Measurements from ENCODE around the gene PRKAR1B. TPM values are rescaled to one million over a fixed set of nuclear protein-coding genes. Genes with fewer than 3 reads are reported as not detected.
A peak's percentile ranks its signal among the peaks of the same experiment; 100 is the strongest.

PRKAR1B gene
- total RNA-seq, 1 donor from 2014 or later: 19.3 TPM

DNA sequence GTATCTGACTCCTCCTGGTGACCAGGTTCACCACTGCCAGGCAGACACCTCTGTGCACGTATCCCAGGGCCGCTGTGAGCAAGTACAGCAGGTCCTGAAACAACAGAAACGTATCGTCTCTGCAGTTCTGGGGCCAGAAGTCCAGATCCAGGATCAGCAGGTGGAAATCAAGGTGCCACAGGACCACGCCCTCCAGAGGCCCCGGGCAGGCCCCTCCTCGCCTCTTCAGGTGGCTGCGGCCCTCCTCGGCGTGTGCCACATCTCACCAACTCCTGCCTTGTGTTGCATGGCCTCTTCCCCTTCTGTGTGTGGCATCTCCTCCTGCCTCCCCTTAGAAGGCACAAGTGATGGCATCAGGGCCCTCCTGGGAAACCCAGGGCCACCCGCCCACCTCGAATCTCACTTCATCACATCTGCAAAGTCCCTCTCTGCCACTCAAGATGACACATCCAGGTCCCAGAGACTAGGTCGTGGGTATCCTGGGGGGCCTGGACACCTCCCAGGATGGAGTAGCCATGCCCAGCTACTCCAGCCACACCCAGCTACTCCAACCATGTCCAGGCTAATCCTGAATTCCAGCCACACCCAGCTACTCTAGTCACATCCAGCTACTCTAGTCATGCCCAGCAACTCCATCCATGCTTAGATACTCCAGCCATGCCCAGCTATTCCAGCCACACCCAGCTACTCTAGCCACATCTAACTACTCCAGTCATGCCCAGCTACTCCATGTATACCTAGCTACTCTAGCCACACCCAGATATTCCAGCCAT, 53.2 kb downstream of the PRKAR1B start:
- Histone ChIP-seq H3K36me3 (ENCODE audit: control insufficient read depth in 3 of 3, insufficient read depth in 3 of 3, low read length in 3 of 3) (peaks cover 0 to 2% (median 0%) of the 10 kb centered on the region in 3 donors), H3K9ac (ENCODE audit: low read depth in 1 of 3, low read length in 3 of 3) (no peak overlapping the region), H3K4me3 (ENCODE audit: low read length in 3 of 3) (no peak overlapping the region), H3K4me1 (ENCODE audit: control insufficient read depth in 3 of 3, insufficient read depth in 3 of 3, low read length in 3 of 3) (peaks cover 0 to under 1% (median under 1%) of the 10 kb centered on the region in 3 donors), H3K27ac (ENCODE audit: low read depth, low read length) (no peak overlapping the region), H3K27me3 (ENCODE audit: control insufficient read depth in 3 of 3, insufficient read depth in 3 of 3, low read length in 3 of 3) (no peaks in the 10 kb centered on the region), H3K9me3 (ENCODE audit: control insufficient read depth in 3 of 3, low read length in 3 of 3) (no peaks in the 10 kb centered on the region)

DNA sequence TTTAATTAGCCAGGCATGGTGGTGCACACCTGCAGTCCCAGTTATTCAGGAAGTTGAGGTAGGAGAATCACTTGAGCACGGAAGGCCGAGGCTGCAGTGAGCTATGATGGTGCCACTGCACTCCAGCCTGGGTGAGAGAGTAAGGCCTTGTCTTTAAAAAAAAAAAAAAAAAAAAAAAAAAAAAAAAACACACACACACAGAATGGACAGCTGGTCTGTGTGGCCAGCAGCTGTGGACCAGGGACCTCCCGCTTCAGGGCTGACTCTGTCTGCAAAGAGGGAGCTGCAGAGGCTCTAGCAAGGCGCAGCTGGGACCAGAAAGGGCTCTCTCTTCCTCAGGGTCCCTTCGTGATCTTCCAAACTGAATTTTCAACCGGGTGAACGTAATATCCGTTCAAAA, 54.2 kb downstream of the PRKAR1B start:
- Histone ChIP-seq H3K27ac (ENCODE audit: low read depth, low read length) (no peak overlapping the region), H3K27me3 (ENCODE audit: control insufficient read depth in 3 of 3, insufficient read depth in 3 of 3, low read length in 3 of 3) (no peaks in the 10 kb centered on the region), H3K9me3 (ENCODE audit: control insufficient read depth in 3 of 3, low read length in 3 of 3) (no peaks in the 10 kb centered on the region), H3K4me1 (ENCODE audit: control insufficient read depth in 3 of 3, insufficient read depth in 3 of 3, low read length in 3 of 3) (peaks cover 8 to 10% (median 10%) of the 10 kb centered on the region in 3 donors), H3K4me3 (ENCODE audit: low read length in 3 of 3) (no peak overlapping the region), H3K36me3 (ENCODE audit: control insufficient read depth in 3 of 3, insufficient read depth in 3 of 3, low read length in 3 of 3) (peaks cover 0 to 2% (median 0%) of the 10 kb centered on the region in 3 donors), H3K9ac (ENCODE audit: low read depth in 1 of 3, low read length in 3 of 3) (no peak overlapping the region)

DNA sequence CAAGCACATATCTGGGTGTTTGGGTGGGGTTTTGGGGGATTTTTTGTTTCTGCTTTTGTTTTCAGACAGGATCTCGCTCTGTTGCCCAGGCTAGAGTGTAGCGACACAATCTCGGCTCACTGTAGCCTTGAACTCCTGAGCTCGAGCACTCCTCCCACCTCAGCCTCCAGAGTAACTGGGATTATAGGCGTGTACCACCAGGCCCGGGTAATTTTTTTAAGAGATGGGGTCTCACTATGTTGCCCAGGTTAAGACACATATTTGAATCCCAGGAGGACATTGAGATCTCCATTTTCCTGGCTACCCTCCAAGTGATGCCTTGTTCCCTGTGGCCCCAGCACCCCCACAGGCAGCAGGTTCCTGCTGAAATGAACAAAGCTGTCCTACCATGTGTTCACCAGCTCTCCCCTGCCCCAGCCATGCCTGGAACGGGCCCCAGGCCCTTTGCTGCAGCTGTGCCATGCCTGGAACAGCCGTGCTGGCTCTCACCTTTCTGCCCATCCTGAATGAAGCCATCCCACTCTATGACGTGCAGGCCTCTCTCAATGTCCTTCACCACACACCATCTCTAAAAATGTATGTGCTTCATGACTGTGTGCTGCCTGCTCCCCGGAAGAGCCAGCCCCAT, 55.6 kb downstream of the PRKAR1B start:
- no peaks in the 10 kb centered on the region for H3K27me3 ChIP-seq (ENCODE audit: control insufficient read depth in 3 of 3, insufficient read depth in 3 of 3, low read length in 3 of 3)
- no peaks in the 10 kb centered on the region for H3K36me3 ChIP-seq (ENCODE audit: control insufficient read depth in 3 of 3, insufficient read depth in 3 of 3, low read length in 3 of 3)
- no peak overlapping the region for H3K27ac ChIP-seq (ENCODE audit: low read depth, low read length)
- H3K4me3 ChIP-seq (ENCODE audit: low read length in 3 of 3): no peak overlapping the region
- no peak overlapping the region for H3K9ac ChIP-seq (ENCODE audit: low read depth in 1 of 3, low read length in 3 of 3)
- peaks cover 14 to 16% (median 15%) of the 10 kb centered on the region in 3 donors for H3K4me1 ChIP-seq (ENCODE audit: control insufficient read depth in 3 of 3, insufficient read depth in 3 of 3, low read length in 3 of 3)
- no peaks in the 10 kb centered on the region for H3K9me3 ChIP-seq (ENCODE audit: control insufficient read depth in 3 of 3, low read length in 3 of 3)

DNA sequence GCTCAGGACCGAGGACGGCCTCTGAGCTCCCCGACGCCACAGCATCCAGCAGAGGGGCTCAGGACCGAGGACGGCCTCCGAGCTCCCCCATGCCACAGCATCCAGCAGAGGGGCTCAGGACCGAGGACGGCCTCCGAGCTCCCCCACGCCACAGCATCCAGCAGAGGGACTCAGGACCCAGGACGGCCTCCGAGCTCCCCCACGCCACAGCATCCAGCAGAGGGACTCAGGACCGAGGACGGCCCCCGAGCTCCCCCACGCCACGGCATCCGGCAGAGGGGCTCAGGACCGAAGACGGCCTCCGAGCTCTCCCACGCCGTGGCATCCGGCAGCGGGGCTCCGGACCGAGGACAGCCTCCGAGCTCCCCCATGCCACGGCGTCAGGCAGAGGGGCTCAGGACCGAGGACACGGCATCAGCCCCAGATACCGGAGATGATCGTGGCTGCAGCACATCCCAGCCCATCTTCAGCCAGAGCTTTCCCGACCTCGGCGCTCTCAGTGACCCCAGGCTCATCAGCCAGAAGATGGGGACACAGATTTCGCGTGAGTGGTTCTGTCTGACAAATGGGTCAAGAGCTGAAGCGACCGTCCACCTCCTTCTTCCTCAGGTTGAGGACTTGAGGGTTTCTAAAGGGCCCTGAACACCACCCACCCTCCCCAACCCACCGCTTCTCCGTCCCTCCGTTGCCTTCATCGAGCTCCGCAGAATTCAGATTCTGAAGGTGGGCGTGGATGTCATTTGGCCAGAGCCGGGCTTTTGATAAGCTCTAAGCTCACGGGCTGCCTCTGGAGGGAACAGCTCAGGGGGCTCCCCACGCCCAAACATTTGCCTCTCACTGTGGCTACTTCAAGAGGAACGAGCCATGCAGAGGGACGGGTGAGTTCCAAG, 56.3 kb downstream of the PRKAR1B start:
- H3K4me3 ChIP-seq (ENCODE audit: low read length in 3 of 3): no peak overlapping the region
- H3K9me3 ChIP-seq (ENCODE audit: control insufficient read depth in 3 of 3, low read length in 3 of 3): no peaks in the 10 kb centered on the region
- H3K27me3 ChIP-seq (ENCODE audit: control insufficient read depth in 3 of 3, insufficient read depth in 3 of 3, low read length in 3 of 3): no peaks in the 10 kb centered on the region
- no peak overlapping the region for H3K9ac ChIP-seq (ENCODE audit: low read depth in 1 of 3, low read length in 3 of 3)
- H3K4me1 ChIP-seq (ENCODE audit: control insufficient read depth in 3 of 3, insufficient read depth in 3 of 3, low read length in 3 of 3): peaks cover 14 to 19% (median 19%) of the 10 kb centered on the region in 3 donors
- H3K36me3 ChIP-seq (ENCODE audit: control insufficient read depth in 3 of 3, insufficient read depth in 3 of 3, low read length in 3 of 3): no peaks in the 10 kb centered on the region
- no peak overlapping the region for H3K27ac ChIP-seq (ENCODE audit: low read depth, low read length)

GRCh38 chr7:668958-669357, 58.1 kb downstream of the PRKAR1B start:
- Histone ChIP-seq H3K27ac (ENCODE audit: low read depth, low read length) (peak overlapping the region; percentile 52), H3K9ac (ENCODE audit: low read depth in 1 of 3, low read length in 3 of 3) (no peak overlapping the region), H3K4me3 (ENCODE audit: low read length in 3 of 3) (no peak overlapping the region)

GRCh38 chr7:668139-668931, 58.7 kb downstream of the PRKAR1B start:
- Histone ChIP-seq H3K27ac (ENCODE audit: low read depth, low read length) (peak overlapping the region; percentile 52), H3K4me1 (ENCODE audit: control insufficient read depth in 3 of 3, insufficient read depth in 3 of 3, low read length in 3 of 3) (peaks cover 24 to 38% (median 37%) of the 10 kb centered on the region in 3 donors), H3K27me3 (ENCODE audit: control insufficient read depth in 3 of 3, insufficient read depth in 3 of 3, low read length in 3 of 3) (no peaks in the 10 kb centered on the region), H3K4me3 (ENCODE audit: low read length in 3 of 3) (peak overlapping the region in 2 of 3 donors; percentile 2 to 24), H3K9me3 (ENCODE audit: control insufficient read depth in 3 of 3, low read length in 3 of 3) (no peaks in the 10 kb centered on the region), H3K9ac (ENCODE audit: low read depth in 1 of 3, low read length in 3 of 3) (peak overlapping the region in 1 of 3 donors; percentile 28), H3K36me3 (ENCODE audit: control insufficient read depth in 3 of 3, insufficient read depth in 3 of 3, low read length in 3 of 3) (no peaks in the 10 kb centered on the region)

More at GRCh38 chr7:668958-669357, 58.1 kb downstream of the PRKAR1B start:
- Histone ChIP-seq H3K36me3 (ENCODE audit: control insufficient read depth in 3 of 3, insufficient read depth in 3 of 3, low read length in 3 of 3) (no peaks in the 10 kb centered on the region), H3K9me3 (ENCODE audit: control insufficient read depth in 3 of 3, low read length in 3 of 3) (no peaks in the 10 kb centered on the region), H3K4me1 (ENCODE audit: control insufficient read depth in 3 of 3, insufficient read depth in 3 of 3, low read length in 3 of 3) (peaks cover 19 to 32% (median 31%) of the 10 kb centered on the region in 3 donors), H3K27me3 (ENCODE audit: control insufficient read depth in 3 of 3, insufficient read depth in 3 of 3, low read length in 3 of 3) (no peaks in the 10 kb centered on the region)

- Histone ChIP-seq H3K27ac (ENCODE audit: low read depth, low read length) (no peak overlapping the region), H3K4me3 (ENCODE audit: low read length in 3 of 3) (no peak overlapping the region), H3K9ac (ENCODE audit: low read depth in 1 of 3, low read length in 3 of 3) (no peak overlapping the region), H3K27me3 (ENCODE audit: control insufficient read depth in 3 of 3, insufficient read depth in 3 of 3, low read length in 3 of 3) (no peaks in the 10 kb centered on the region), H3K9me3 (ENCODE audit: control insufficient read depth in 3 of 3, low read length in 3 of 3) (no peaks in the 10 kb centered on the region), H3K36me3 (ENCODE audit: control insufficient read depth in 3 of 3, insufficient read depth in 3 of 3, low read length in 3 of 3) (no peaks in the 10 kb centered on the region), H3K4me1 (ENCODE audit: control insufficient read depth in 3 of 3, insufficient read depth in 3 of 3, low read length in 3 of 3) (peaks cover 24 to 38% (median 37%) of the 10 kb centered on the region in 3 donors)
These were observed 60.4 kb downstream of the PRKAR1B start for GRCh38 chr7:666454-667292.

- peak overlapping the region in 1 of 3 donors; percentile 22 for H3K4me3 ChIP-seq (ENCODE audit: low read length in 3 of 3)
- H3K9me3 ChIP-seq (ENCODE audit: control insufficient read depth in 3 of 3, low read length in 3 of 3): no peaks in the 10 kb centered on the region
- H3K4me1 ChIP-seq (ENCODE audit: control insufficient read depth in 3 of 3, insufficient read depth in 3 of 3, low read length in 3 of 3): peaks cover 24 to 38% (median 37%) of the 10 kb centered on the region in 3 donors
- no peaks in the 10 kb centered on the region for H3K27me3 ChIP-seq (ENCODE audit: control insufficient read depth in 3 of 3, insufficient read depth in 3 of 3, low read length in 3 of 3)
- H3K27ac ChIP-seq (ENCODE audit: low read depth, low read length): no peak overlapping the region
- peak overlapping the region in 1 of 3 donors; percentile 40 for H3K9ac ChIP-seq (ENCODE audit: low read depth in 1 of 3, low read length in 3 of 3)
- H3K36me3 ChIP-seq (ENCODE audit: control insufficient read depth in 3 of 3, insufficient read depth in 3 of 3, low read length in 3 of 3): no peaks in the 10 kb centered on the region
These were observed 61.2 kb downstream of the PRKAR1B start for GRCh38 chr7:665736-666453.
